HepG2 (cell line): Measurements from ENCODE around the gene GLDC. TPM values are rescaled to one million over a fixed set of nuclear protein-coding genes. Genes with fewer than 3 reads are reported as not detected.

Experiments used
- CSRNP2 ChIP-seq: sonication (generic); formaldehyde crosslinking; conservative IDR thresholded peaks from 2 replicates; pipeline ENCODE4 v1.8.0; 2022; ENCODE audit warnings: low read depth, missing genetic modification reagents
- ETV6 ChIP-seq: sonication (generic); formaldehyde crosslinking; conservative IDR thresholded peaks from 2 replicates; pipeline ENCODE4 v1.4.0; 2020; ENCODE audit warnings: missing genetic modification reagents
- FOXA1 ChIP-seq, 2 experiments: fragments of 450-650 bp in 1 of 2; sonication (generic) in 1 of 2; formaldehyde crosslinking in 1 of 2; IDR thresholded peaks; 2 replicates each; pipeline versions ENCODE4 v1.4.0 to v1.6.1; 2016 to 2020; ENCODE audit warnings: missing genetic modification reagents in 1 of 2
- GATAD1 ChIP-seq: IDR thresholded peaks from 2 replicates; pipeline ENCODE4 v1.6.1; 2016; ENCODE audit warnings: missing genetic modification reagents, missing compliant biosample characterization
- HHEX ChIP-seq: IDR thresholded peaks from 2 replicates; pipeline ENCODE4 v1.6.1; 2016; ENCODE audit warnings: control low read depth
- NONO ChIP-seq, 2 experiments: fragments of 450-650 bp in 1 of 2; sonication (generic) in 1 of 2; formaldehyde crosslinking in 1 of 2; IDR thresholded peaks in 1 of 2; conservative IDR thresholded peaks in 1 of 2; 2 replicates each; pipeline versions ENCODE4 v1.6.1 to v1.8.0; 2017 to 2022; ENCODE audit warnings: mild to moderate bottlenecking in 1 of 2, missing genetic modification reagents in 1 of 2, moderate library complexity in 1 of 2
- POLR2A ChIP-seq, 2 experiments: IDR thresholded peaks; 2 replicates each; pipeline ENCODE4 v1.6.1; 2011; ENCODE audit warnings: low read depth in 2 of 2, low read length in 2 of 2, mild to moderate bottlenecking in 1 of 2, moderate library complexity in 1 of 2; ENCODE audit not compliant: insufficient read depth in 1 of 2
- SMAD1 ChIP-seq: sonication (generic); formaldehyde crosslinking; IDR thresholded peaks from 2 replicates; pipeline ENCODE4 v1.4.0; 2020; ENCODE audit warnings: missing genetic modification reagents, low read depth, mild to moderate bottlenecking, borderline replicate concordance
- SMARCE1 ChIP-seq: fragments of 450-650 bp; IDR thresholded peaks from 2 replicates; pipeline ENCODE4 v1.6.1; 2017; ENCODE audit warnings: borderline replicate concordance
- TARDBP ChIP-seq: sonication (generic); formaldehyde crosslinking; IDR thresholded peaks from 2 replicates; pipeline ENCODE4 v1.8.0; 2022; ENCODE audit warnings: mild to moderate bottlenecking, missing genetic modification reagents
- TSC22D2 ChIP-seq: sonication (generic); formaldehyde crosslinking; IDR thresholded peaks from 2 replicates; pipeline ENCODE4 v1.5.1; 2020; ENCODE audit warnings: missing genetic modification reagents, mild to moderate bottlenecking, borderline replicate concordance
- ZNF335 ChIP-seq: sonication (generic); formaldehyde crosslinking; IDR thresholded peaks from 2 replicates; pipeline ENCODE4 v1.4.0; 2020; ENCODE audit warnings: missing genetic modification reagents
- ZNF337 ChIP-seq: sonication (generic); formaldehyde crosslinking; IDR thresholded peaks from 2 replicates; pipeline ENCODE4 v1.5.1; 2020; ENCODE audit warnings: missing genetic modification reagents, low read depth, mild to moderate bottlenecking, borderline replicate concordance
- ZNF350 ChIP-seq: sonication (generic); formaldehyde crosslinking; IDR thresholded peaks from 2 replicates; pipeline ENCODE4 v1.4.0; 2020; ENCODE audit warnings: mild to moderate bottlenecking, low read depth, missing genetic modification reagents, borderline replicate concordance
- ZNF660 ChIP-seq: sonication (generic); formaldehyde crosslinking; IDR thresholded peaks from 2 replicates; pipeline ENCODE4 v1.5.1; 2020; ENCODE audit warnings: mild to moderate bottlenecking, low read depth, missing genetic modification reagents, borderline replicate concordance
- ZNF746 ChIP-seq: sonication (generic); formaldehyde crosslinking; IDR thresholded peaks from 2 replicates; pipeline ENCODE4 v1.8.0; 2022; ENCODE audit warnings: mild to moderate bottlenecking, missing genetic modification reagents
- polyA plus RNA-seq, 8 experiments: library from polyadenylated mRNA; depleted of rRNA in 3 of 8; stranded (reverse) in 7 of 8; unstranded in 1 of 8; fragments of >200 nt; fragmentation: Illumina TruSeq in 4 of 8; extraction: Trizol in 4 of 8; gene quantifications; 2 replicates each; pipeline versions ENCODE4 v1.2.1 to v1.2.3, GENCODE V29; 2011 to 2016; ENCODE audit warnings: low read depth in 4 of 8, missing spikeins in 1 of 8, mixed read lengths in 1 of 8; ENCODE audit not compliant: insufficient read depth in 1 of 8
- total RNA-seq, 5 experiments: library from RNA; depleted of rRNA; stranded (reverse); fragments of >200 nt; fragmentation: Illumina TruSeq; extraction: Trizol; gene quantifications; 2 replicates each; pipeline ENCODE4 v1.2.3, GENCODE V29; 2016; ENCODE audit warnings: low read depth in 1 of 5
- TF ChIP-seq, protein P1 (sequence below): sonication (generic); formaldehyde crosslinking; IDR thresholded peaks from 2 replicates; pipeline ENCODE4 v1.4.0; 2020; ENCODE audit warnings: missing genetic modification reagents
- TF ChIP-seq, protein P2 (sequence below): sonication (generic); formaldehyde crosslinking; IDR thresholded peaks from 2 replicates; pipeline ENCODE4 v1.4.0; 2020; ENCODE audit warnings: missing genetic modification reagents, mild to moderate bottlenecking, borderline replicate concordance
- TF ChIP-seq, protein P3 (sequence below): sonication (generic); formaldehyde crosslinking; IDR thresholded peaks from 2 replicates; pipeline ENCODE4 v1.5.1; 2020; ENCODE audit warnings: mild to moderate bottlenecking, missing genetic modification reagents, borderline replicate concordance

GLDC gene
- total and polyA plus RNA-seq, 2 of the 13 experiments (the other 11 are each of a cell fraction or from before 2014, with no cell fraction given): 59.3 to 115 TPM

DNA sequence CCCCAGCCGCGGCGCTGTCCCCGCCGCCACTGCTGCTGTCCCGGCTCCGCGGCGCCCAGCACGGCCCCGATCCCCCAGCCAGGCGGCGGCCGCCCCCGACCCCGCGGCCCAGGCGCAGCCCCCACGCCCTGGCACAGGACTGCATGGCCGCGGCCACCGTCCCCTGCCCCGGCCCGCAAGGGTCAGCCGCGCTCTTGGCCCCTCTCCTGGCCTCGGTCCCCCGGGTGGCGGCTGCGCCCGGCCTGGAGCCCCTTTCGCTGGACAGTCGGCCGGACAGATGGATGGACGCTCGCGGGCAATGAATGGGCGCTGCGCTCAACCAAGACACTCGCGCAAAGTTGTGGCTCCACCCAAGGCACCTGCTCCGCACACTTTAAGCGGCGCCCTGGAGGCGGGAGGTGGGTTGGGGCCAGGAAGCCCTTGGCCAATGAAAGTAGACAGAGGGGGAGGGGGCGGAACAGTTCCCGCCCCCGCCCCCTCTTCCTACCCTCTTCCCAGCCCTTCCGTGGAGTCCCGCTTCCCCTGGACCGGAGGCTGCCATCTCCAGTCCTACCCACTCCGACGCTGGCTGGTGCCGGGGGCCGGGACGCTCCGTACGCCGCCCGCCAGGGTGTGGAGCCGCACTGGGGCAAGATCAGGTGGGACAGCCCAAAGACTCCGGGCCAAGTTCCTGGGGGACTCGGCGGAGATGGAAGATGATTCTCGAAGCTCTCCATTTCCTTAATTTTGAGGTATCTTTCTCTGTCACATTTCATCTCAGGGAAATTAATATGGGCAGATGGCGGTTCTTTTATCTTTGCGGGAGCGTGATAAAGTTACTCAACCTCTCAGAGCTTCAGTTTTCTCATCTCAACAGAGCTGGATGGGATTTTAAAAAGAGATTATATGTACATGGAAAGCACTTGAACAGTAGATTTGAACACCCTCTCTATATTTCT is at the start of gene GLDC (continued):
- TF ChIP-seq, protein P1, sequence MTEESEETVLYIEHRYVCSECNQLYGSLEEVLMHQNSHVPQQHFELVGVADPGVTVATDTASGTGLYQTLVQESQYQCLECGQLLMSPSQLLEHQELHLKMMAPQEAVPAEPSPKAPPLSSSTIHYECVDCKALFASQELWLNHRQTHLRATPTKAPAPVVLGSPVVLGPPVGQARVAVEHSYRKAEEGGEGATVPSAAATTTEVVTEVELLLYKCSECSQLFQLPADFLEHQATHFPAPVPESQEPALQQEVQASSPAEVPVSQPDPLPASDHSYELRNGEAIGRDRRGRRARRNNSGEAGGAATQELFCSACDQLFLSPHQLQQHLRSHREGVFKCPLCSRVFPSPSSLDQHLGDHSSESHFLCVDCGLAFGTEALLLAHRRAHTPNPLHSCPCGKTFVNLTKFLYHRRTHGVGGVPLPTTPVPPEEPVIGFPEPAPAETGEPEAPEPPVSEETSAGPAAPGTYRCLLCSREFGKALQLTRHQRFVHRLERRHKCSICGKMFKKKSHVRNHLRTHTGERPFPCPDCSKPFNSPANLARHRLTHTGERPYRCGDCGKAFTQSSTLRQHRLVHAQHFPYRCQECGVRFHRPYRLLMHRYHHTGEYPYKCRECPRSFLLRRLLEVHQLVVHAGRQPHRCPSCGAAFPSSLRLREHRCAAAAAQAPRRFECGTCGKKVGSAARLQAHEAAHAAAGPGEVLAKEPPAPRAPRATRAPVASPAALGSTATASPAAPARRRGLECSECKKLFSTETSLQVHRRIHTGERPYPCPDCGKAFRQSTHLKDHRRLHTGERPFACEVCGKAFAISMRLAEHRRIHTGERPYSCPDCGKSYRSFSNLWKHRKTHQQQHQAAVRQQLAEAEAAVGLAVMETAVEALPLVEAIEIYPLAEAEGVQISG (CRISPR knock-in tag): peak; percentile 45
- no peak; the same call in 1 of the 2 replicates for TF ChIP-seq ETV6
- TF ChIP-seq SMAD1 (CRISPR knock-in tag): no peak
- peak; percentile 64; the same call in 1 of the 2 replicates for TF ChIP-seq ZNF746
- no peak for TF ChIP-seq ZNF660 (CRISPR knock-in tag)
- peak; percentile 75; the same call in 1 of the 2 replicates for TF ChIP-seq TSC22D2
- TF ChIP-seq, protein P2, sequence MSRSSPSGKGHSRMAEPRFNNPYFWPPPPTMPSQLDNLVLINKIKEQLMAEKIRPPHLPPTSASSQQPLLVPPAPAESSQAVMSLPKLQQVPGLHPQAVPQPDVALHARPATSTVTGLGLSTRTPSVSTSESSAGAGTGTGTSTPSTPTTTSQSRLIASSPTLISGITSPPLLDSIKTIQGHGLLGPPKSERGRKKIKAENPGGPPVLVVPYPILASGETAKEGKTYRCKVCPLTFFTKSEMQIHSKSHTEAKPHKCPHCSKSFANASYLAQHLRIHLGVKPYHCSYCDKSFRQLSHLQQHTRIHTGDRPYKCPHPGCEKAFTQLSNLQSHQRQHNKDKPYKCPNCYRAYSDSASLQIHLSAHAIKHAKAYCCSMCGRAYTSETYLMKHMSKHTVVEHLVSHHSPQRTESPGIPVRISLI (CRISPR knock-in tag): no peak; the same call in 1 of the 2 replicates
- TF ChIP-seq GATAD1 (CRISPR knock-in tag): peak; percentile 48; the same call in 1 of the 2 replicates
- TF ChIP-seq, protein P3, sequence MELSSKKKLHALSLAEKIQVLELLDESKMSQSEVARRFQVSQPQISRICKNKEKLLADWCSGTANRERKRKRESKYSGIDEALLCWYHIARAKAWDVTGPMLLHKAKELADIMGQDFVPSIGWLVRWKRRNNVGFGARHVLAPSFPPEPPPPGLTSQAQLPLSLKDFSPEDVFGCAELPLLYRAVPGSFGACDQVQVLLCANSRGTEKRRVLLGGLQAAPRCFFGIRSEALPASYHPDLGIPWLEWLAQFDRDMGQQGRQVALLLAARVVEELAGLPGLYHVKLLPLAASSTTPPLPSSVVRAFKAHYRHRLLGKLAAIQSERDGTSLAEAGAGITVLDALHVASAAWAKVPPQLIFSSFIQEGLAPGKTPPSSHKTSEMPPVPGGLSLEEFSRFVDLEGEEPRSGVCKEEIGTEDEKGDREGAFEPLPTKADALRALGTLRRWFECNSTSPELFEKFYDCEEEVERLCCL (CRISPR knock-in tag): no peak
- TF ChIP-seq TARDBP (CRISPR knock-in tag): peak; percentile 40
- TF ChIP-seq CSRNP2 (CRISPR knock-in tag): no peak; the same call in 1 of the 2 replicates
- peak; percentile 74; the same call in 1 of the 2 replicates for TF ChIP-seq ZNF350 (CRISPR knock-in tag)
- 0 out of 2 replicates have a peak, but pooled peaks have one; percentile 45 for TF ChIP-seq ZNF337 (CRISPR knock-in tag)
- TF ChIP-seq ZNF335 (CRISPR knock-in tag): no peak
- no peak for TF ChIP-seq SMARCE1
- TF ChIP-seq HHEX: no peak
- TF ChIP-seq FOXA1 (IDR thresholded peaks at IDR 0.05): no peak
- no peak for TF ChIP-seq FOXA1 (CRISPR knock-in tag; IDR thresholded peaks at IDR 0.05)
- TF ChIP-seq NONO (IDR thresholded peaks at IDR 0.05): no peak
- TF ChIP-seq NONO (CRISPR knock-in tag; conservative IDR thresholded peaks at IDR 0.05): peak; percentile 82; the same call in 1 of the 2 replicates
- peak; percentile 80 to 87 for TF ChIP-seq POLR2A (IDR thresholded peaks at IDR 0.05; ENCODE audit: insufficient read depth in 1 of 2, low read depth in 2 of 2, low read length in 2 of 2)
